Measurements from ENCODE around the gene FDCSP.
"Not testable (repeated sequence)": the region's sequence is repeated elsewhere in the genome, so short reads cannot be mapped to it uniquely, and the experiment has no call there.

FDCSP gene

DNA sequence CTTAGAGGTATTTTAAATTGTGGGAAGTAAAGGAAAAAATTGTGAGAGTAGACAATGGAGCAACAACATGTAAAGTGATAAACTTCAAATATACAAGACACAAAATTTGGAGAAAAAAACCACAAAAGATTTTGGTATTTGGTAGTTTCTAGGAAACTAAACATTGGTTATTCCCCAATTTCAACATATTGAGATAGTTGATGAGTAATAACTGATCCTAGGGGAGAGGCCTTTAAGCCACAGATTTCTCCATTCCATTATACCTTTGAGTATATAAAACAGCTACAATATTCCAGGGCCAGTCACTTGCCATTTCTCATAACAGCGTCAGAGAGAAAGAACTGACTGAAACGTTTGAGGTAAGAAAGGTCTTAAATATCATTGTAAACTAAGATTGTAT lies at the start of gene FDCSP:
TSS of gene FDCSP (plus strand) at position 301 of the 400 bp plus-strand sequence. CDS start 5,071 bp downstream, outside the sequence.
- no peak for DNase-seq

DNA sequence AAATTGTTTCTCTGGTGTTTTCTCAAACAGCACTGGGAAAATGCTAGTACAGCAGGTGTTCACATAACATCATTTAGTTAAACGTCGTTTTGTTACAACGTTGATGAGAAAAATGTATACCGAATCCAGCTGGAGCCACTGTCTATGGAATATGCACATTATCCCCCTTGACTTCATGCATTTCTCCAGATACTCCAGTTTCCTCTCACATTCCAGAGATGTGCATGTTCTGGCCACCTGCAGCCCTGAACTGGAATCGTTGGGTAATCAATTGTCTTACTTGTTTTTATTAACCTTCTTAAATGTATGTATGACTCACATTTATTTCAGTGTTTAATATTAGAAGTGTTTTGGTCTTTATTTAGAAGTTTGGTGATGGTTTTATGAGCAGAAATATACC lies 48.8 kb upstream of the FDCSP start:
- no peak for DNase-seq

DNA sequence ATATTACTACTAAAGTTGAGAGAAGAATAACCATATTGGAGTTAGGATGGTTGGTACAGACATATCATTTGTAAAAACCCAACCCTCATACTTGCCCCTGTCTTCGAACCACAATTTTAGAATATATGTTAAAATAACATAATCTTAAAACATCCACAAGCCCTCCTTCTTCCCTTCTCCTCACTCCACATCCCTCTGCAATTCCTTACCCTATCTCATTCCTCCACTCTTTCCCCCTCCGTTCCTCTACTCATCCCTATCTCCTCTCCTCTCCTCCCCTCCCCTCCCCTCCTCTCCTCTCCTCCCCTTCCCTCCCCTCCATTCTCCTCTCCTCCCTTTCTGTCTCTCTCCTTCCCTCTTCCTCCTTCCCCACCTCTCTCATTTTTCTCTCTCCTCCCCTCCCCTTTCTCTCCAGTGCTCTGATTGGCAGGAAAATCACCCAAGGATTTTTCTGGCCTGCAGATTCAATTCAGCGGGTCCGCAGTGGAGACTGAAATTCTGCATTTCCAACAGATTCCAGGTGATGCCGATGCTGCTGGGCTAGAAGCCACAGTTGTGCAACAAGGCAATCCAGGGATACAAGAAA lies 47.8 kb upstream of the FDCSP start:
- no peak for DNase-seq

DNA sequence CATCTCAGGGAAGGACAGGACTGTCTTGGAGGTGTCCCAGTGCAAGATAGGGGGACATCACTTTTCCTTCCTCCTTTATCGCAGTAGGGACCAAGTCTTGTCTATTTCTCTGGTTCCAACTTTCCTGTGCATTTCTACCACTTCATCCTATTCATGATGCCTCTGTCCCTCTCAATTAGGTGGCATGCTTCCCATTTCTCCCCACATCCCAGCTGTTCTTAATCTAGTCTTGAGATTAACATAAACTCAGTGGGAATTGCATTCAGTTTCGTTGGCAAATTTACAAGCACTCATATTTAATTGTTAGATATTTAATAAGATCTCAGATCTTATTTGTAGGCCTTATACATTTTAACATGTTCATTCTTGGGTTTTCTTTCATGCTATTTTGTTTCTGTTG lies 46.1 kb upstream of the FDCSP start:
- DNase-seq, result no peak

DNA sequence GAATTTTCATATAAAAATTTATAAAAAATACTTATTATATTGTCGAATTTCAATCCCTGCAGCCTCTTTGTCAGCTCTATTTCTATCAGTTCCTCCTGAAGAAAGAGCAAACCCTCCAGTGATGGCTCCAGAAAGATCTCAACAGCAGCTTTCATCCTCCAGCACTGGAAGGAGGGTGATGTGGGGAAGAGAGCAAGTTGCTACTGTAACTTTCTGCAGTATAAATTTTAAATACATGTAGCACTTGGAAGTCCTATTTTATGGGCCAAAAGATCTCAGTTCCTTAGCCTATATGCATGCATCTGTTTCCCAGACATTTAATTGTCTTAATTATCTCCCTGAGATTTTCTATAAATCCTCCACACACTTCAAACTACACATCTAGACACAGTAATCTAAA lies 44.1 kb upstream of the FDCSP start:
- no peak for DNase-seq

DNA sequence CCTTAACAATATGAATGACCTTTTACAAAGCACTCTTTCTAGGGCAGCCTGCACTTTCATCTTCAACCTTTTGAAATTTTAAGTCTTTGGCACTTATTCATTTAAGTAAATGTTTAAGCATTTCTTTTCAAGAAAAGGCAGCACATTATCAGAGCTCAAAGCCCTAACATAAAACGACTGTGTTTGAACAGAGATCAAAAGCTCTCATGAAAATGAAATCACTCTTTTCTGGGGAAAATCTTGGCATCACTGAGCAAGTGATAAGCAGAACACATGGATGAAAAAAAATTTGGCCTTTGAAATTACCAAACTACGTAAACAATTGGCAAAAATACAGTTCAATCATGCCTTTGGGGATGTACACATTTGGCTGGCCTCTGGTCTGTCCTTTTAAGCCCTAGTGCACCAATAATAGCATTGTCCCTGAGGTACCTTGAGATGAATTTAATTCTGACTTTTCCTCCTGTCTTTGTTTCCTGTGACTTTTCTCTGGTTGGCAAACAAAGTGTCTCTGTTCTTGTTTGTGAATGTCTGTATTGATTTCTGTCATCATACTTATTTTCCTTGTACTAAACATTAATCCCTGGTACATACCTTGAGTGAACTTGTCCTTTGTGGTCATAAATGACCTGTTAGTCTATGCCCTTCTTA lies 43.3 kb upstream of the FDCSP start:
- DNase-seq, result no peak

DNA sequence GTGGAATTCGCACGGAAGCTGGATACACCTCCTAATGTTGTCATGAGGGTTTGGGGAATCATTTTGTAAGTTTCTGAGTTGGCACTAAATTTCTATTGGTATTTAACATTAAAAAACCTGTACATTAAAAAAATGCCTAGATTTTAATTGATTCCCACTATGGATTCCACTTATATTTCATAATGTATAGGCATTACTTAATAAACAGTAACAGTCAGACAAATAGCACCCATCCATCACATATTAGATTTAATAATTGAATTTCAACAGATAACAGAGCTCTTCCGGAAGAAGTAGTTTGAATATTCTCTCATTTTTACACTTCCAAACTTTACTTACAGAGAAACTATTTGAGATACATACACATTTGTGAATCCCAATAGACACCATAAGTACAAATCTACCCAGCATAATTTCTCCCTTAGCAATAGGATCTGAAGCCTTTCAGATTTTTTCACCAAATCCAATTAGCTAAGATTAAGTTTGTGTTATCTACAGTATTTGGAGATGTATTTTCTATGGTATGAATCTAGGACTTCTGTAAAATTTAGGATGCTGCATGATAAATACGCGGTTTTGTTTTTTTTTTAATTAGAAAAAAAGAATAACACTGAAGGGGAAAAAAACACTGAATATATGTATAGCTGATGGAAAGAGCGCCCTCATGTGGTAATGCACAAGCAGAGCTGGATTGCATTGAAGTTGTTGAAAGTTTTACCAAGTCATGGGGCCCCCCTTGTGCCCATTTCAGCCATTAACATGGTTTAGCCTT lies 42.6 kb upstream of the FDCSP start:
- DNase-seq, result no peak

DNA sequence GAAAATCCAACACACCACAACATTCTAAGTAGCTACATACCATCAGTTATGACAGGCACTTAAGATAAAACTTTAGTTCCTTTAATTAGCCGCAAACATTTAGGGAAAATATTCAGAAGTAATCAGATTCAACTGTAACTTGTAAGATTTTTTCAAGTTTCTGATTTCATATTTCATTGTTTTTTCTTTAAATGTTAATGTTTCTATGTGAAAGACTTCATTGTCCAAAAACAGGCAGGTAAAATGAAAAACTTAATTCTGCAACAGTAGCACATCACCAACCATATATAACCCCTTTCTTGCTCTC lies 42.0 kb upstream of the FDCSP start:
- no peak for DNase-seq

DNA sequence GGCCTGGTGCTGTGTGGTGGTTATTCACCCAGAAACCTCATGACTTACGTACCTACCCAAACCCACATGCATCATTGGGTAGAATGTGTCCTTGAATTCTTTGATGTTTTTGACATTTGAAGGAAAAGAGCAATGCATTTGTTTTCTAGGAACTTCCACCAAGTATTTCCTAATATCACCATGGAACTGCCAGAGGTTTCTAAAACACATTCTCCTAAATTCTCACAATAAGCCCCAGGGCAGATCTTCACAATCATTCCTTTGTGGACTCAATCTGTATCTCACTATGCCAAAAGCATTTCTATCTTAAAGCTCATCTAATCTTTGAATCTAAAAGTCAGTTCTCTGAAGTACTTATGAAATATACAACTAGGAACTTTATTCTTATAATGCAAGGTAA lies 38.7 kb upstream of the FDCSP start:
- no peak for DNase-seq

DNA sequence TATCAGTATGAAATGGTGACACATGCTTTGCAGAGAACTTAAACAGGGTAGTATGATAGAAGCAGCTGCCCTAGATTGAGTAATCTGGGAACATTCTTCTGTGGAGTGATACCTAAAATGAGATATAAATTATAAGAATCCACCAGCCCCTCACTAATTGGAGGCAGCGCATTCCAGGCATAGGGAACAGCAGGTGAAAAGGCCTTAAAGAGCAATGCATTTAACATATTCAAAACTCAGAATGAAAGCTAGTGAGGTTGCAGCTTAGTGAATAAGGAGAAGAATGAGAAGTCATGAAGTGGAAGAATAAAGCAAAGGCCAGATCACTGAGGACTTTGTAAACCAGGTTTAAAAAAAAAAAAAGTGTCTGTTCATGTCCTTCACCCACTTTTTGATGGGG lies 35.3 kb upstream of the FDCSP start:
- DNase-seq, result no peak

DNA sequence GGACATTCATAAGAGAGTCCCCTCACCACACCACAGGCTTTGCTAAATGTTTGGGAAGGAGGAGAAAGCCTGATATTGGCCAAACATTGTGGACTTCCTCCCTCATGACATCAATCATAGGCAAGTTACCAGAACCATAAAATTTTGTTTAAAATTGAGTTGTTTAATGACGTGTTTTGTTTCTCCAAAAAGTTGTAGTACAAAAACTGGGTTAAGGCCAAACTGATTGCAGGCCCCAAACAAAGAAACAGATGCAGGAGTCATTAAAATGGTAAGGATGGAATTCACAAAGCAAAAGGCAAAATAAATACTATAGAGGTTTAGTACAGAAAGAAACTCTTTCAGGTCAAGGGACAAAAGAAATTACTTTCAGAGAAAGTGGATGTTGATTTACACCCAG lies 34.3 kb upstream of the FDCSP start:
- no peak for DNase-seq

DNA sequence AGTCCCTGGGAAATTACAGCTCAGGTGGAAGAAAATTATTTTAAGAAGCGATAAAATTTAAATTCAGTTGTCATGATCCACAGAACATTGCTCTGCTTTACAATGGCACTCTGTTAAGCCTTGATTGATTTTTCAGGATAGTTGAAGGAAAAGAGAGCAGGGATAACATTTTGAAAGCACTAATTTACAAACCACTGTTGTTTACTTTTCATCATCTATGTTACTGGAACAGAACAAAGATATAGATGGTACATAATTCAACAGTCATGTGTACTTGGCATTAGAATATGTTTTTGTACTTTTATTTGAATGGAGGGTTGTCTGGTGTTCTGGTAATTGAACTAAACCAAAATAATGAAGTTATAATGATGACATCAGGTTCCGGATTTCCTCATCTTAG lies 33.0 kb upstream of the FDCSP start:
- no peak for DNase-seq

DNA sequence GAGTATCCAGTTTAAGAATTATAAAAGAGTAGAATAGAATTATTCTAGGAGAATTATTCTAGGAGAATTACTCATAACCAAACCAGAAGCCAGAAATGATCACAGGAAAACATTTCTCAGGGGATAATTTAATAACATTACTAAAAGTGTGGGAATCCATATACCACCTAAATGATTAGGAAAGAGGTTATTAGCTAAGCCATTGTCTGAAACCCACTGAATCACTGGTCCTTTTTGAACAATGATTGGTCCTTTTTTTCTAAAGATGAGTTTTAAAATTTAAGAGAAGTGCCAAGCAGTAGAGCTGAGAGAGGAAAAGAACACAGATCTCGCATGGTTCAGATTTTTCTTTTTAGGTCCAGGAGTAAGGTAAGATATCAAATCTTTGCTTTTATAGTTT lies 30.5 kb upstream of the FDCSP start, which contains the start of gene ODAM:
TSS of gene ODAM (plus strand) at position 301 of the 400 bp plus-strand sequence. CDS start 819 bp downstream, outside the sequence.
- no peak for DNase-seq

DNA sequence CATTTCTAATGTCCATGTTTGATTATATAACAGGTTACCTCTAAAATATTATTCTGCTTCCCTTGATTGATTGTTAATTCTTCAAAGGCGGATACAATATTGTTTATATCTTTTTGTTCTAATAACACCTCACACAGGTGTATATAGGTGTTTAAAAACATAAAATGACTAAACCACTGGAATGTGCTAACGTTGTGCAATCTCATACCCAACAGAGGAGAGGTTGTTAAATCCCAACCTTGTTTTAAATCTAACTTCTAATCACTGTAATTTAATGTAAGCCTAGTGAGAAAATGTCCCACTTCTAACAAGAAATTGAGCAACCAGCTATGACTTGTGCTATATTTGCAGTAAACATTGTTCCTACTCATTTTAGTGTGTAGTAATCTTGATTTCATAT lies 29.1 kb upstream of the FDCSP start:
- no peak for DNase-seq

DNA sequence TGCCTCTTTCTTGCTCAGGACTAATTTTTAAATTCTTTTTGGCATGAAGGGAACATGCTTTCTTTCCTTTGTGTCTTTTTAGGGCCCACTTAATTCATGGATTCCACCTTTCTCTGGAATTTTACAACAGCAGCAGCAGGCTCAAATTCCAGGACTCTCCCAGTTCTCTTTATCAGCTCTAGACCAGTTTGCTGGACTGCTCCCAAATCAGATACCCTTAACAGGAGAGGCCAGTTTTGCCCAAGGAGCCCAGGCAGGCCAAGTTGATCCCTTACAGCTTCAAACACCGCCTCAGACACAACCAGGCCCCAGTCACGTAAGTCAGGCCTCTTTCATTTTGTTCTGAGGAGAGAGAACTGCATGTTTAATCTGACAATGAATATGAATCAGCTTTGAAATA lies 28.1 kb upstream of the FDCSP start:
- no peak for DNase-seq

DNA sequence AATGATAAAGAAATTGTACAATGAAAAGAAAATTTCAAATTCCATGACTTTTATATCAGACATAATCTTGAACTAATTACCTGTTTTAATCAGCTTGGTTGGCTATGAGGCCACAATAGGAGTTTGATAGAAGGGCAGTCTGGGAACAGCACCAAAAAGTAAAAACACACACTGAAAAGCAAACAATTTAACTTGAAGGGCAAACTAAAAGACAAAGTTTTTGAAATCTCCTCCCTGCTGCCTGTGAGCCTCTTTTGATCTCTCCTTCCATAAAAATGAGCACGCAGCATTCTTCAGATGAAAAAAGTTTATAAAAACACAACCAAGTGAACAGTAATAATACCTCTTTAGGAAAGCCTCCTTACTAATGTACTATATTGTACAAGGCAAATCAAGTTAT lies 22.3 kb upstream of the FDCSP start:
- DNase-seq, result no peak

DNA sequence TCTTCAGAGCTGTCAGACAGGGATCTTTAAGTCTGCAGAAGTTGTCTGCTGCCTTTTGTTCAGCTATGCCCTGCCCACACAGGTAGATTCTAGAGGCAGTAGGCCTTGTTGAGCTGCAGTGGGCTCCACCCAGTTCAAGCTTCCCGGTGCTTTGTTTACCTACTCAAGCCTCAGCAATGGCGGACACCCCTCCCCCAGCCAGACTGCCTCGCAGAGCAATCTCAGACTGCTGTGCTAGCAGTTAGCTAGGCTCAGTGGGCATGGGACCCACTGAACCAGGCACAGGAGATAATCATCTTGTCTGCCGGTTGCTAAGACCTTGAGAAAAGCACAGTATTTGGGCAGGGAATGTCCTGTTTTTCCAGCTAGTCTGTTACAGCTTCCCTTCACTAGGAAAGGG lies 13.2 kb upstream of the FDCSP start:
- DNase-seq, result not testable (repeated sequence)

DNA sequence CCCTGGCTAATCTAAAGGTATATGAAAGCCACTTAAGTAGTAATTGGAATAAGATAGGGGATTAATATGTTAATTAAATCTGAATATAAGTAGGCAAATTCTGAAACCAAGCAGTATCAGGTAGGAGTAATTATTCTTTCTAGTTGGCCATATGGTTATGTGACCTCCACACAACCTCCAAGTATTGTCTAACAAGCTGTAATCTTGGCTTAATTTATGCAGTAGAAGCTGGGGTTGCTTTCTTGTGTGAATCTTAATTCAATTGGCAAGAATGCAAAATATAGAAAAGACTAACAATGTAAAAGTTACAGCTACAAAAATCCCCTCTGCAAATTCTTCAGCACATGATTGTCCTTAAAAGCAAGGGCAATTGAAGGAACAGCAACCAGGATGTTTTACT lies 9.8 kb upstream of the FDCSP start:
- not testable (repeated sequence) for DNase-seq

DNA sequence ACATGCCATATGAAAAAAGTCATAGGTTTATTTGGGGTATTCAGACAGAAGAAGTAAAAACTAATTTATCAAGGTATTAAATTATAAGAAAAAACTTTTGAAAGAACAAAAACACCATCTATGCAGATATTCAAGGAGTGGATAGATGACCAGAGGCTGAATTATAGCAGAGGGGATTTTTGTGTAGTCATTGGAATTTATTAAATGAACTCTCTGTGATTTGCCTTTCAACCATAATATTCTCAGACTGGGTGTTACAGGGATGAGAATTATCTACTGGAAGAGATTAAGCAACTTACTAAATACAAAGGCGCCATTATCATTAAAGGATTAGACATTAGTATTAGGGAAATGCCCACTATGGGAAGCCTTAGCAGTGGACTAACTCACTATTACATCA lies 9.4 kb upstream of the FDCSP start:
- not testable (repeated sequence) for DNase-seq

DNA sequence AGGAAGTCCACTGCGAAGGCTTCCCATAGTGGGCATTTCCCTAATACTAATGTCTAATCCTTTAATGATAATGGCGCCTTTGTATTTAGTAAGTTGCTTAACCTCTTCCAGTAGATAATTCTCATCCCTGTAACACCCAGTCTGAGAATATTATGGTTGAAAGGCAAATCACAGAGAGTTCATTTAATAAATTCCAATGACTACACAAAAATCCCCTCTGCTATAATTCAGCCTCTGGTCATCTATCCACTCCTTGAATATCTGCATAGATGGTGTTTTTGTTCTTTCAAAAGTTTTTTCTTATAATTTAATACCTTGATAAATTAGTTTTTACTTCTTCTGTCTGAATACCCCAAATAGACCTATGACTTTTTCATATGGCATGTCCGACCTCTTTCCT lies 4.5 kb upstream of the FDCSP start:
- DNase-seq, result not testable (repeated sequence)

DNA sequence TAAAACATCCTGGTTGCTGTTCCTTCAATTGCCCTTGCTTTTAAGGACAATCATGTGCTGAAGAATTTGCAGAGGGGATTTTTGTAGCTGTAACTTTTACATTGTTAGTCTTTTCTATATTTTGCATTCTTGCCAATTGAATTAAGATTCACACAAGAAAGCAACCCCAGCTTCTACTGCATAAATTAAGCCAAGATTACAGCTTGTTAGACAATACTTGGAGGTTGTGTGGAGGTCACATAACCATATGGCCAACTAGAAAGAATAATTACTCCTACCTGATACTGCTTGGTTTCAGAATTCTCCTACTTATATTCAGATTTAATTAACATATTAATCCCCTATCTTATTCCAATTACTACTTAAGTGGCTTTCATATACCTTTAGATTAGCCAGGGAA lies 4.1 kb upstream of the FDCSP start:
- not testable (repeated sequence) for DNase-seq

DNA sequence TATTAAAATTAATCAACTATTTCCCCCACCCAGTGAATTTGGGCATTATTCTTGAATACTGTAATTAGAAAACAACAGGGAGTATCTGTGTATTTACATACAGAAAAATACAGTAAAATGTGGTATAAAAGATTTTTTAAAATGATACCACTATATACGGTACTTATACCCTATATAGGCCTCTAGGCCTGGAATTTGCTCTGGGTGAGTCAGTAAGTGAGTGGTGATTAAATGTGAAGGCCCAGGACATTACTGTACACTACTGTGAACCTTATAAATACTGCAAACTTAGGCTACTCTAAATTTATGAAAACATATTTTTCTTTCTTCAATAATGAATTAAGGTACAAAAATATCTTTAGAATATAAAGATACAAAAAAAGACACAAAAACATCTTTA lies 10.2 kb downstream of the FDCSP start:
- no peak for DNase-seq

DNA sequence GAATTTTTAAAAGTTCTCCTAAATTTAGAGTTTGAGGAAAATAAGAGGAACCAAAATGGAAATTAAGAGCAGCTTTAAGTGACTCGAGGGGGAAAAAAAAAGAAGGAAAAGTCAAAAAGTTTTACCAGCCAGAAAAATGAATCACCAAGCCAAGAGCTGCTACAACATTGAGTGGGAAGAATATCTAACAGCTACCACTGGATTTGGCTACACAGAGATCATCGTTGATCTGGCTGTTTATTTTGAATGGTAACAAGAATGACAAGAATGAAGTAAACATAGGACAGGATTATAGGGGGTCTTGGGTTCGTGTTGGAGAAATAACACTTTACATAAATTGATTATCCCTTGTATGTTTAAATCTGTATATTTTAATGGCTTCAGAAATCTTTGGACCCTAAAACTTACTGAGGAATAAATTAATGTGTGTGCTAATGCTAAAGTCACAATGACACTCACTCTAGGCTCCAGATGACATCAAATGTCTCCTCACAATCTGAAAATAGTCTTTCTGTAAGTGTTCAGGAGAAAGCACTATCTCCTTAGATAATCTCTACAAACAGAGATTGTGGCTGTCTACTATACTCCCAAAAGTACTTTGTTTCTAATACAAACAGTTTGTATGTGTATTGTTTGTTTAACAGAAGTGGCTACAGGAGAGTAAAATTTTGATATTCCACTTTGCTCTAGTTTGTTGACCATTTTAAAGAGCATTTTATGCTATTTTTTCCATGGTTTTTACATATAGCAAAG lies 13.4 kb downstream of the FDCSP start:
- DNase-seq, result no peak

All from cortex of kidney (tissue), 1 donor.